Activated naive CD4-positive, alpha-beta T cell treated with anti-CD3 and anti-CD28 coated beads, Interleukin-2, amount 50 U/mL, for 72 hours (primary cell): Measurements from ENCODE around the gene LDHAL6B. TPM values are rescaled to one million over a fixed set of nuclear protein-coding genes. Genes with fewer than 3 reads are reported as not detected.

Source experiments
- ATAC-seq, 2 donors: fragments of 150-1000 bp; cut with Tn5 transposase; 2 replicates each; pipeline ENCODE4 v1.10.0; 2021; ENCODE audit warnings: mild to moderate bottlenecking in 2 of 2, moderate library complexity in 2 of 2
- DNase-seq, 2 donors: peaks; one replicate each; pipeline ENCODE4 v3.0.0; 2021 to 2022; ENCODE audit warnings: low spot score in 2 of 2
- H3K27ac Mint-ChIP-seq, 2 donors: one replicate each; pipeline ENCODE4 v1.8.0; 2022; ENCODE audit warnings: mild to moderate bottlenecking in 2 of 2, mixed read lengths in 2 of 2
- H3K36me3 Mint-ChIP-seq, 2 donors: one replicate each; pipeline ENCODE4 v1.8.0; 2022; ENCODE audit warnings: mixed read lengths in 2 of 2
- H3K9me3 Mint-ChIP-seq, 2 donors: one replicate each; pipeline ENCODE4 v1.8.0; 2022; ENCODE audit warnings: mixed read lengths in 2 of 2
- total RNA-seq, 2 donors: library from RNA; stranded (reverse); gene quantifications; one replicate each; pipeline ENCODE4 v1.2.3, GENCODE V29; 2022

Gene LDHAL6B
- total RNA-seq, 2 donors from 2014 or later = not detected

- Mint-ChIP-seq H3K27ac (no peak overlapping the region), H3K36me3 (no peaks in the 10 kb centered on the region), H3K9me3 (no peaks in the 10 kb centered on the region)
- ATAC-seq (no peak), DNase-seq (no peak)
These were observed 32.4 kb upstream of the LDHAL6B start for GRCh38 chr15:59174151-59174834.

- Mint-ChIP-seq H3K9me3 (no peaks in the 10 kb centered on the region), H3K36me3 (no peaks in the 10 kb centered on the region), H3K27ac (no peak overlapping the region)
- ATAC-seq (peak; percentile 61 to 80), DNase-seq (peak in 1 of 2 donors; percentile 17)
These were observed 31.5 kb upstream of the LDHAL6B start for GRCh38 chr15:59174835-59175831.

GRCh38 chr15:59176653-59177316, 29.9 kb upstream of the LDHAL6B start:
- Mint-ChIP-seq H3K9me3 (peaks cover 5 to 6% of the 10 kb centered on the region in 2 donors), H3K36me3 (peaks cover 10% of the 10 kb centered on the region in 2 donors), H3K27ac (no peak overlapping the region)
- ATAC-seq (no peak), DNase-seq (no peak)

- DNase-seq (no peak), ATAC-seq (no peak)
- H3K9me3 Mint-ChIP-seq = peaks cover 5 to 6% of the 10 kb centered on the region in 2 donors
- no peak overlapping the region for H3K27ac Mint-ChIP-seq
- peaks cover 10% of the 10 kb centered on the region in 2 donors for H3K36me3 Mint-ChIP-seq
These were observed 29.4 kb upstream of the LDHAL6B start for GRCh38 chr15:59177317-59177660.

GRCh38 chr15:59178151-59178695, 28.4 kb upstream of the LDHAL6B start:
- peaks cover 10% of the 10 kb centered on the region in 2 donors for H3K36me3 Mint-ChIP-seq
- H3K9me3 Mint-ChIP-seq = peaks cover 5 to 6% of the 10 kb centered on the region in 2 donors
- DNase-seq (no peak), ATAC-seq (no peak)
- no peak overlapping the region for H3K27ac Mint-ChIP-seq

GRCh38 chr15:59179717-59180116, 26.9 kb upstream of the LDHAL6B start:
- ATAC-seq = no peak
- no peak for DNase-seq
- Mint-ChIP-seq H3K36me3 (peaks cover 10% of the 10 kb centered on the region in 2 donors), H3K9me3 (peaks cover 5 to 6% of the 10 kb centered on the region in 2 donors), H3K27ac (no peak overlapping the region)

- no peak for ATAC-seq
- Mint-ChIP-seq H3K36me3 (peaks cover 10% of the 10 kb centered on the region in 2 donors), H3K9me3 (peaks cover 5 to 6% of the 10 kb centered on the region in 2 donors), H3K27ac (no peak overlapping the region)
- no peak for DNase-seq
These were observed 25.6 kb upstream of the LDHAL6B start for GRCh38 chr15:59180945-59181600.

GRCh38 chr15:59185725-59186124, 20.9 kb upstream of the LDHAL6B start:
- DNase-seq = no peak
- Mint-ChIP-seq H3K27ac (no peak overlapping the region), H3K36me3 (peaks cover 10% of the 10 kb centered on the region in 2 donors), H3K9me3 (peaks cover 5 to 6% of the 10 kb centered on the region in 2 donors)
- no peak for ATAC-seq

- ATAC-seq (no peak), DNase-seq (no peak)
- Mint-ChIP-seq H3K27ac (no peak overlapping the region), H3K36me3 (peaks cover 3% of the 10 kb centered on the region in 2 donors), H3K9me3 (peaks cover 0 to 1% of the 10 kb centered on the region in 2 donors)
These were observed 20.1 kb upstream of the LDHAL6B start for GRCh38 chr15:59186501-59186900.

- H3K9me3 Mint-ChIP-seq = no peaks in the 10 kb centered on the region
- no peaks in the 10 kb centered on the region for H3K36me3 Mint-ChIP-seq
- ATAC-seq (no peak), DNase-seq (no peak)
- H3K27ac Mint-ChIP-seq = no peak overlapping the region
These were observed 17.4 kb upstream of the LDHAL6B start for GRCh38 chr15:59189241-59189640.

- ATAC-seq (no peak), DNase-seq (no peak)
- H3K36me3 Mint-ChIP-seq = no peaks in the 10 kb centered on the region
- H3K9me3 Mint-ChIP-seq = no peaks in the 10 kb centered on the region
- no peak overlapping the region for H3K27ac Mint-ChIP-seq
These were observed 16.4 kb upstream of the LDHAL6B start for GRCh38 chr15:59190291-59190690.

- no peak for ATAC-seq
- no peaks in the 10 kb centered on the region for H3K36me3 Mint-ChIP-seq
- H3K9me3 Mint-ChIP-seq = no peaks in the 10 kb centered on the region
- DNase-seq = no peak
- no peak overlapping the region for H3K27ac Mint-ChIP-seq
These were observed 14.8 kb upstream of the LDHAL6B start for GRCh38 chr15:59191855-59192237.

- Mint-ChIP-seq H3K27ac (no peak overlapping the region), H3K9me3 (no peaks in the 10 kb centered on the region), H3K36me3 (no peaks in the 10 kb centered on the region)
- ATAC-seq (no peak), DNase-seq (no peak)
These were observed 11.9 kb upstream of the LDHAL6B start for GRCh38 chr15:59194639-59195325.

- ATAC-seq = no peak
- Mint-ChIP-seq H3K27ac (no peak overlapping the region), H3K9me3 (no peaks in the 10 kb centered on the region), H3K36me3 (no peaks in the 10 kb centered on the region)
- DNase-seq = no peak
These were observed 10.2 kb upstream of the LDHAL6B start for GRCh38 chr15:59196416-59196815.

GRCh38 chr15:59197454-59197853, 9.2 kb upstream of the LDHAL6B start:
- DNase-seq (no peak), ATAC-seq (no peak)
- no peaks in the 10 kb centered on the region for H3K9me3 Mint-ChIP-seq
- H3K36me3 Mint-ChIP-seq = no peaks in the 10 kb centered on the region
- H3K27ac Mint-ChIP-seq = no peak overlapping the region
